NCI-H524 treated with DMSO at 0.1 percent for 48 hours (cell line): ENCODE results near the gene GPSM3.

Experiments used
- DNase-seq: peaks from one replicate; lab custom pipeline; 2025; lab: John Stamatoyannopoulos, UW

GPSM3 gene

GRCh38 chr6:32173051-32173727 lies 19.3 kb downstream of the GPSM3 start:
- DNase-seq, result no peak

- no peak for DNase-seq
Measured at GRCh38 chr6:32171234-32171633, 21.2 kb downstream of the GPSM3 start.

GRCh38 chr6:32170294-32170693 lies 22.1 kb downstream of the GPSM3 start:
- no peak for DNase-seq

- DNase-seq, result no peak
Measured at GRCh38 chr6:32168807-32169591, 23.4 kb downstream of the GPSM3 start.

GRCh38 chr6:32168350-32168749 lies 24.1 kb downstream of the GPSM3 start:
- no peak for DNase-seq

GRCh38 chr6:32167761-32168262 lies 24.6 kb downstream of the GPSM3 start:
- DNase-seq, result no peak

- no peak for DNase-seq
Measured at GRCh38 chr6:32167154-32167760, 25.2 kb downstream of the GPSM3 start.

- no peak for DNase-seq
Measured at GRCh38 chr6:32166411-32167061, 25.9 kb downstream of the GPSM3 start.

GRCh38 chr6:32164295-32164694 lies 28.1 kb downstream of the GPSM3 start, which contains the start of gene EGFL8:
Gene EGFL8 (plus strand): TSS chr6:32164595. CDS start chr6:32166166, 1,571 bp downstream.
- no peak for DNase-seq

GRCh38 chr6:32163559-32164258 lies 28.7 kb downstream of the GPSM3 start:
- no peak for DNase-seq

GRCh38 chr6:32158052-32158451 lies 34.4 kb downstream of the GPSM3 start:
- DNase-seq, result no peak

GRCh38 chr6:32156891-32157290 lies 35.6 kb downstream of the GPSM3 start:
- DNase-seq, result no peak

- peak; percentile 41 for DNase-seq
Measured at GRCh38 chr6:32154514-32155161, 37.8 kb downstream of the GPSM3 start.

- peak; percentile 60 for DNase-seq
Measured at GRCh38 chr6:32153564-32154513, 38.6 kb downstream of the GPSM3 start, which contains the start of gene PPT2. Gene PPT2 (plus strand): TSS chr6:32154141. CDS start chr6:32154595, 454 bp downstream.

GRCh38 chr6:32152769-32153563 lies 39.5 kb downstream of the GPSM3 start:
- DNase-seq, result no peak

- no peak for DNase-seq
Measured at GRCh38 chr6:32151863-32152768, 40.3 kb downstream of the GPSM3 start, which contains the start of gene PRRT1. Gene PRRT1 (minus strand): TSS chr6:32151939. CDS start chr6:32151827, 112 bp downstream.

- DNase-seq, result peak; percentile 97
Measured at GRCh38 chr6:32151181-32151862, 41.1 kb downstream of the GPSM3 start.
